ENCODE data around the gene ZNF646.

GRCh38 chr16:31108035-31108793 is 34.0 kb downstream of the ZNF646 start, which contains the start of gene BCKDK:
- TF ChIP-seq CTCF (IDR thresholded peaks at IDR 0.05), result no peak
- TF ChIP-seq POLR2AphosphoS5 (IDR thresholded peaks at IDR 0.05; ENCODE audit: low read depth, low read length), result peak; percentile 46
- TF ChIP-seq SIN3A (IDR thresholded peaks at IDR 0.05; ENCODE audit: borderline replicate concordance, insufficient read depth, low read depth, low read length), result no peak

All from Panc1 (cell line).